ENCODE data around the gene EFCAB5. TPM values are rescaled to one million over a fixed set of nuclear protein-coding genes. Genes with fewer than 3 reads are reported as not detected.

The EFCAB5 gene
- total and polyA plus RNA-seq, 2 experiments from 2014 or later = 0.68 TPM; not detected in 1

DNA sequence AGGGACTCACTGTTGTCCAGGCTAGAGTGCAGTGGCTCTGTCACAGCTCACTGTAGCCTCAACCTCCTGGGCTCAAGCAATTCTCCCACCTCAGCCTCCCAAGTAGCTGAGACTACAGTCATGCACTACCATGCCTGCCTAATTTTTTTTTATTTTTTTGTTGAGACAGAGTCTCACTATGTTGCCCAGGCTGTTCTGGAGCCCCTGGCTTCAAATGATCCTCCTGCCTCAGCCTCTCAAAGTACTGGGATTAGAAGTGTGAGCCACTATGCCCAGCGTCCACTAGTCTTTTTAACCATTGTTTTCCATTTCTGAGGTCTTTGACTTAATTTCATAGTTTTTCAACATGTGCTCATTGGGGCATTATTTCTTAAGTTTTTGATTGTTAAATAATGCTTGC lies 188.7 kb downstream of the EFCAB5 start:
- no peak for ATAC-seq
- Histone ChIP-seq H3K4me2 (no peak overlapping the region), H3F3A (replicated peaks; ENCODE audit: low read depth) (no peaks in the 10 kb centered on the region), H3K4me3 (no peak overlapping the region), H3K27me3 (ENCODE audit: insufficient read depth) (no peaks in the 10 kb centered on the region), H3K79me2 (replicated peaks; ENCODE audit: insufficient read depth) (peaks cover 75% of the 10 kb centered on the region), H3K9me2 (ENCODE audit: insufficient read depth) (no peaks in the 10 kb centered on the region), H2AFZ (no peak overlapping the region), H3K4me1 (ENCODE audit: insufficient read depth) (peaks cover 4% of the 10 kb centered on the region; the same call in 1 of the 2 replicates), H3K36me3 (ENCODE audit: insufficient read depth) (no peaks in the 10 kb centered on the region; the same call in 1 of the 2 replicates), H4K20me1 (replicated peaks; ENCODE audit: insufficient read depth) (no peaks in the 10 kb centered on the region), H3K27ac (ENCODE audit: low read depth) (no peak overlapping the region)
- Mint-ChIP-seq H3K27ac (no peak overlapping the region), H3K36me3 (ENCODE audit: low read depth) (peaks cover 48% of the 10 kb centered on the region), H3K9me3 (no peaks in the 10 kb centered on the region), H3K27me3 (ENCODE audit: insufficient read depth, low read depth, poor library complexity) (peaks cover 2% of the 10 kb centered on the region), H3K4me1 (peaks cover 15% of the 10 kb centered on the region), H3K4me3 (no peak overlapping the region)
- peak; percentile 8 for DNase-seq (ENCODE audit: low spot score)
- no peak for TF ChIP-seq STAT1 (IDR thresholded peaks at IDR 0.05; ENCODE audit: unreplicated experiment)
- TF ChIP-seq, protein P1, sequence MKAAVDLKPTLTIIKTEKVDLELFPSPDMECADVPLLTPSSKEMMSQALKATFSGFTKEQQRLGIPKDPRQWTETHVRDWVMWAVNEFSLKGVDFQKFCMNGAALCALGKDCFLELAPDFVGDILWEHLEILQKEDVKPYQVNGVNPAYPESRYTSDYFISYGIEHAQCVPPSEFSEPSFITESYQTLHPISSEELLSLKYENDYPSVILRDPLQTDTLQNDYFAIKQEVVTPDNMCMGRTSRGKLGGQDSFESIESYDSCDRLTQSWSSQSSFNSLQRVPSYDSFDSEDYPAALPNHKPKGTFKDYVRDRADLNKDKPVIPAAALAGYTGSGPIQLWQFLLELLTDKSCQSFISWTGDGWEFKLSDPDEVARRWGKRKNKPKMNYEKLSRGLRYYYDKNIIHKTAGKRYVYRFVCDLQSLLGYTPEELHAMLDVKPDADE (IDR thresholded peaks at IDR 0.05) = no peak
- no peak for TF ChIP-seq CREB1 (CRISPR knock-in tag; IDR thresholded peaks at IDR 0.05; ENCODE audit: low read depth)

DNA sequence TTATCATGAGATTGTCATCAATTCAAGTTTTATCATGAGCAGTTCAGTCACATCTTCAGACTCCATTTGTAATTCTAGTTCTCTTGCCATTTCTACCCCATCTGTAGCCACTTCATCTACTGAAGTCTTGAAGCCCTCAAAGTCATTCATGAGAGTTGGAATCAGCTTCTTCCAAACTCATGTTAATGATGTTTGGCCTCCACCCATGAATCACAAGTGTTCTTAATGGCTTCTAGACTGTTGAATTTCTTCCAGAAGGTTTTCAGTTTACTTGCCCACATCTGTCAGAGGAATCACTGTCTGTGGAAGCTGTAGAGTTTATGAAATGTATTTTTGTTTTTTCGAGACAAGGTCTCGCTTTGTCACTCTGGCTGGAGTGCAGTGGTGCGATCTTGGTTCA lies 191.2 kb downstream of the EFCAB5 start:
- H3K4me1 Mint-ChIP-seq = peaks cover 15% of the 10 kb centered on the region
- Histone ChIP-seq H3K36me3 (ENCODE audit: insufficient read depth) (no peaks in the 10 kb centered on the region; the same call in 1 of the 2 replicates), H3K9me2 (ENCODE audit: insufficient read depth) (no peaks in the 10 kb centered on the region), H3F3A (replicated peaks; ENCODE audit: low read depth) (no peaks in the 10 kb centered on the region), H3K4me1 (ENCODE audit: insufficient read depth) (peaks cover 4% of the 10 kb centered on the region; the same call in 1 of the 2 replicates), H2AFZ (no peak overlapping the region), H4K20me1 (replicated peaks; ENCODE audit: insufficient read depth) (no peaks in the 10 kb centered on the region; the same call in 1 of the 2 replicates), H3K4me2 (no peak overlapping the region), H3K79me2 (replicated peaks; ENCODE audit: insufficient read depth) (peaks cover 73% of the 10 kb centered on the region), H3K4me3 (no peak overlapping the region), H3K27me3 (ENCODE audit: insufficient read depth) (no peaks in the 10 kb centered on the region), H3K27ac (ENCODE audit: low read depth) (no peak overlapping the region)
- peaks cover 2% of the 10 kb centered on the region for H3K27me3 Mint-ChIP-seq (ENCODE audit: insufficient read depth, low read depth, poor library complexity)
- DNase-seq (ENCODE audit: low spot score) = no peak
- peaks cover 39% of the 10 kb centered on the region for H3K36me3 Mint-ChIP-seq (ENCODE audit: low read depth)
- H3K4me3 Mint-ChIP-seq = no peak overlapping the region
- H3K27ac Mint-ChIP-seq = peak overlapping the region; percentile 29
- ATAC-seq = no peak
- no peaks in the 10 kb centered on the region for H3K9me3 Mint-ChIP-seq
- TF ChIP-seq CREB1 (CRISPR knock-in tag; IDR thresholded peaks at IDR 0.05; ENCODE audit: low read depth) (no peak), ZNF331 (CRISPR knock-in tag; IDR thresholded peaks at IDR 0.05; ENCODE audit: low read depth) (no peak), EZH2 (IDR thresholded peaks at IDR 0.05; ENCODE audit: low read depth, unreplicated experiment) (no peak), JUNB (IDR thresholded peaks at IDR 0.05; ENCODE audit: unreplicated experiment) (no peak), EZH2phosphoT487 (IDR thresholded peaks at IDR 0.05; ENCODE audit: unreplicated experiment) (no peak), NANOG (IDR thresholded peaks at IDR 0.05; ENCODE audit: borderline replicate concordance) (no peak), STAT1 (IDR thresholded peaks at IDR 0.05; ENCODE audit: unreplicated experiment) (no peak), ZNF114 (CRISPR knock-in tag; IDR thresholded peaks at IDR 0.05) (no peak)
- TF ChIP-seq, protein P2, sequence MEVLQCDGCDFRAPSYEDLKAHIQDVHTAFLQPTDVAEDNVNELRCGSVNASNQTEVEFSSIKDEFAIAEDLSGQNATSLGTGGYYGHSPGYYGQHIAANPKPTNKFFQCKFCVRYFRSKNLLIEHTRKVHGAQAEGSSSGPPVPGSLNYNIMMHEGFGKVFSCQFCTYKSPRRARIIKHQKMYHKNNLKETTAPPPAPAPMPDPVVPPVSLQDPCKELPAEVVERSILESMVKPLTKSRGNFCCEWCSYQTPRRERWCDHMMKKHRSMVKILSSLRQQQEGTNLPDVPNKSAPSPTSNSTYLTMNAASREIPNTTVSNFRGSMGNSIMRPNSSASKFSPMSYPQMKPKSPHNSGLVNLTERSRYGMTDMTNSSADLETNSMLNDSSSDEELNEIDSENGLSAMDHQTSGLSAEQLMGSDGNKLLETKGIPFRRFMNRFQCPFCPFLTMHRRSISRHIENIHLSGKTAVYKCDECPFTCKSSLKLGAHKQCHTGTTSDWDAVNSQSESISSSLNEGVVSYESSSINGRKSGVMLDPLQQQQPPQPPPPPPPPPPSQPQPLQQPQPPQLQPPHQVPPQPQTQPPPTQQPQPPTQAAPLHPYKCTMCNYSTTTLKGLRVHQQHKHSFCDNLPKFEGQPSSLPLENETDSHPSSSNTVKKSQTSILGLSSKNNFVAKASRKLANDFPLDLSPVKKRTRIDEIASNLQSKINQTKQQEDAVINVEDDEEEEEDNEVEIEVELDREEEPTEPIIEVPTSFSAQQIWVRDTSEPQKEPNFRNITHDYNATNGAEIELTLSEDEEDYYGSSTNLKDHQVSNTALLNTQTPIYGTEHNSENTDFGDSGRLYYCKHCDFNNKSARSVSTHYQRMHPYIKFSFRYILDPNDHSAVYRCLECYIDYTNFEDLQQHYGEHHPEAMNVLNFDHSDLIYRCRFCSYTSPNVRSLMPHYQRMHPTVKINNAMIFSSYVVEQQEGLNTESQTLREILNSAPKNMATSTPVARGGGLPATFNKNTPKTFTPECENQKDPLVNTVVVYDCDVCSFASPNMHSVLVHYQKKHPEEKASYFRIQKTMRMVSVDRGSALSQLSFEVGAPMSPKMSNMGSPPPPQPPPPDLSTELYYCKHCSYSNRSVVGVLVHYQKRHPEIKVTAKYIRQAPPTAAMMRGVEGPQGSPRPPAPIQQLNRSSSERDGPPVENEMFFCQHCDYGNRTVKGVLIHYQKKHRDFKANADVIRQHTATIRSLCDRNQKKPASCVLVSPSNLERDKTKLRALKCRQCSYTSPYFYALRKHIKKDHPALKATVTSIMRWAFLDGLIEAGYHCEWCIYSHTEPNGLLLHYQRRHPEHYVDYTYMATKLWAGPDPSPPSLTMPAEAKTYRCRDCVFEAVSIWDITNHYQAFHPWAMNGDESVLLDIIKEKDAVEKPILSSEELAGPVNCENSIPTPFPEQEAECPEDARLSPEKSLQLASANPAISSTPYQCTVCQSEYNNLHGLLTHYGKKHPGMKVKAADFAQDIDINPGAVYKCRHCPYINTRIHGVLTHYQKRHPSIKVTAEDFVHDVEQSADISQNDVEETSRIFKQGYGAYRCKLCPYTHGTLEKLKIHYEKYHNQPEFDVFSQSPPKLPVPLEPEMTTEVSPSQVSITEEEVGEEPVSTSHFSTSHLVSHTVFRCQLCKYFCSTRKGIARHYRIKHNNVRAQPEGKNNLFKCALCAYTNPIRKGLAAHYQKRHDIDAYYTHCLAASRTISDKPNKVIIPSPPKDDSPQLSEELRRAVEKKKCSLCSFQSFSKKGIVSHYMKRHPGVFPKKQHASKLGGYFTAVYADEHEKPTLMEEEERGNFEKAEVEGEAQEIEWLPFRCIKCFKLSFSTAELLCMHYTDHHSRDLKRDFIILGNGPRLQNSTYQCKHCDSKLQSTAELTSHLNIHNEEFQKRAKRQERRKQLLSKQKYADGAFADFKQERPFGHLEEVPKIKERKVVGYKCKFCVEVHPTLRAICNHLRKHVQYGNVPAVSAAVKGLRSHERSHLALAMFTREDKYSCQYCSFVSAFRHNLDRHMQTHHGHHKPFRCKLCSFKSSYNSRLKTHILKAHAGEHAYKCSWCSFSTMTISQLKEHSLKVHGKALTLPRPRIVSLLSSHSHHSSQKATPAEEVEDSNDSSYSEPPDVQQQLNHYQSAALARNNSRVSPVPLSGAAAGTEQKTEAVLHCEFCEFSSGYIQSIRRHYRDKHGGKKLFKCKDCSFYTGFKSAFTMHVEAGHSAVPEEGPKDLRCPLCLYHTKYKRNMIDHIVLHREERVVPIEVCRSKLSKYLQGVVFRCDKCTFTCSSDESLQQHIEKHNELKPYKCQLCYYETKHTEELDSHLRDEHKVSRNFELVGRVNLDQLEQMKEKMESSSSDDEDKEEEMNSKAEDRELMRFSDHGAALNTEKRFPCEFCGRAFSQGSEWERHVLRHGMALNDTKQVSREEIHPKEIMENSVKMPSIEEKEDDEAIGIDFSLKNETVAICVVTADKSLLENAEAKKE (CRISPR knock-in tag; IDR thresholded peaks at IDR 0.05) = no peak
- TF ChIP-seq, protein P1 (IDR thresholded peaks at IDR 0.05) = no peak
- TF ChIP-seq, protein P3, sequence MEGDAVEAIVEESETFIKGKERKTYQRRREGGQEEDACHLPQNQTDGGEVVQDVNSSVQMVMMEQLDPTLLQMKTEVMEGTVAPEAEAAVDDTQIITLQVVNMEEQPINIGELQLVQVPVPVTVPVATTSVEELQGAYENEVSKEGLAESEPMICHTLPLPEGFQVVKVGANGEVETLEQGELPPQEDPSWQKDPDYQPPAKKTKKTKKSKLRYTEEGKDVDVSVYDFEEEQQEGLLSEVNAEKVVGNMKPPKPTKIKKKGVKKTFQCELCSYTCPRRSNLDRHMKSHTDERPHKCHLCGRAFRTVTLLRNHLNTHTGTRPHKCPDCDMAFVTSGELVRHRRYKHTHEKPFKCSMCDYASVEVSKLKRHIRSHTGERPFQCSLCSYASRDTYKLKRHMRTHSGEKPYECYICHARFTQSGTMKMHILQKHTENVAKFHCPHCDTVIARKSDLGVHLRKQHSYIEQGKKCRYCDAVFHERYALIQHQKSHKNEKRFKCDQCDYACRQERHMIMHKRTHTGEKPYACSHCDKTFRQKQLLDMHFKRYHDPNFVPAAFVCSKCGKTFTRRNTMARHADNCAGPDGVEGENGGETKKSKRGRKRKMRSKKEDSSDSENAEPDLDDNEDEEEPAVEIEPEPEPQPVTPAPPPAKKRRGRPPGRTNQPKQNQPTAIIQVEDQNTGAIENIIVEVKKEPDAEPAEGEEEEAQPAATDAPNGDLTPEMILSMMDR (conservative IDR thresholded peaks at IDR 0.05; ENCODE audit: low read depth in 2 of 2) = no peak

All from GM23338 (cell line).